Measurements from ENCODE around the gene NIP7.
"Not testable (repeated sequence)": the region's sequence is repeated elsewhere in the genome, so short reads cannot be mapped to it uniquely, and the experiment has no call there.

NIP7 gene

GRCh38 chr16:69346683-69347082 is 7.1 kb downstream of the NIP7 start:
- DNase-seq: no peak

GRCh38 chr16:69348222-69348621 is 8.7 kb downstream of the NIP7 start:
- DNase-seq: no peak

DNA sequence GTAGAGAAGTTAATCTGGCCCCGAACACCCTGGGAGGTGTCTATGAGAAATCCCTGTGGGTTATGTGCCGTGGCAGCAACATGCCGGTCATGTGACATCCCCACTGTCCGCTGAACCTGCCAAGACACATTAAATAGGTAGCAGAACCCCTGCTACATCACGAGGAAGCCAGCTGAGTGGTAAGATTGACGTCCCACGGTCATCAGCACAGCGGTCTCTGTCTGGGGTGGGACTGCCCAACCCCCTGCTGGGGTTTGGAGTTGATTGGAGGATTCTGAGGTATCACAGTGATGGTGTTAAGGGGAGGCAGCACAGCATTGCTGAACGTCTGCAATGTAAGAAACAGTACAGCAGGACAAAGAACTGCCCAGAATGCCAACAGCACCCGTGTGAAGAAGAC is 10.0 kb downstream of the NIP7 start:
- no peak for DNase-seq

DNA sequence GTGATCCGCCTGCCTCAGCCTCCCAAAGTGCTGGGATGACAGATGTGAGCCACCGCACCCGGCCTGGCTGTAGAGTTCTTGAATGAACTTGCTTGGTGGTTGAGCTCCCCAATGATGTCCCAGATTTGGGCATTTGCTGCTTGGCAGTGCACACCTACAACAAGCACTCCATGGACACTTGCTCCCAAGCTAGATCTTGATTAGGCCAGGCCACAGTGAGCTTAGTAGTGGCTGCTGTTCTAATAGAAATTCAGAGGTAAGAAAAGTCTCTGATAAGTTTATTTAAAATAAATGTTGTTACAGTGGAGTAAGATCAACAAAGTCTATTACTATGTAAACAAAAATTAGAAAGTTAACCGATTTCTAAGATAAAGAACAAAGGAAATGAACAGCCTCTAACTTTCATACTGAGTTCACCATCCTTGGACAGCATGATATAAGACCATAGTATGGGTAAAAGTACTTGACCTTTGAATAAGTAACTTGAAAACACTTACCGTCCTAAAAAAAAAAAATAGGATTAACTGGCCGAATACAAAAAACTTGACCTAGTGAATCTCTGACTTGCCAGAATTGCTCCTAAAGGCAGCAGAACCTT is 11.1 kb downstream of the NIP7 start:
- DNase-seq: no peak

DNA sequence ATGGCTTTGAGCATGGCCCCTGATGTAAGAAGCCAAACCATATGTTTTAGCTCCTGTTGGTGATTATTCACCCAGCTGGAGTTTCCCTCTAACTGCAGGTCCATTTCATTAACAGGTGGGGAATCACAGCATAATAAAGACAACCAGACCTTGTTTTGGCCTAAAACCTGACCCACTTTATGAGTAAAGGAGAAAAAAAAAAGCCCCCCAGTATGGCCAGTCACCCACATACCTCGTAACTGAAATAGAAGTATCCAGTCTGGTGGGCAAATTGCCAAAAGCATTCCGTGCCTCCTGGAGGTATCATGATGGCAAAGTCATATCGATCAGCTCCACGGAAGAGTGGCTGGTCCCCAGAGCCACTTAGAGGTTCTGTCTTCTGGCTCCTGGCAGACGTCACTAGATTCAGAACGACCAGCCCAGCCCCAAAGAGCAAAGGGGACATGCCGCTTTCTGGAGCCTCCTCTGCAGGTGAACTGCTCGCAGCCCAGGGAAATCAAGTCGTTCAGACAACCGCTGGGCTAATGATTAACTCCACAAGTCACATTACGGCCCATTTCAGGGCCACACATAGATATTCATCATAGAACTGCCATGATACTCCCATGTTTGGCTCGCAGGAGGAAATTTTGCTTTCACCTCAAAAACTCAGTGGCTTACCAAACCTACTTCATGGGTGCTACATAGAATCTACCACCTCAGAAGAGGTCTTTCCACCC is 11.9 kb downstream of the NIP7 start, which contains the start of gene TMED6:
Gene TMED6 (minus strand): TSS at position 478 of the 719 bp plus-strand sequence. CDS start 33 bp downstream, at position 445.
- DNase-seq: no peak

DNA sequence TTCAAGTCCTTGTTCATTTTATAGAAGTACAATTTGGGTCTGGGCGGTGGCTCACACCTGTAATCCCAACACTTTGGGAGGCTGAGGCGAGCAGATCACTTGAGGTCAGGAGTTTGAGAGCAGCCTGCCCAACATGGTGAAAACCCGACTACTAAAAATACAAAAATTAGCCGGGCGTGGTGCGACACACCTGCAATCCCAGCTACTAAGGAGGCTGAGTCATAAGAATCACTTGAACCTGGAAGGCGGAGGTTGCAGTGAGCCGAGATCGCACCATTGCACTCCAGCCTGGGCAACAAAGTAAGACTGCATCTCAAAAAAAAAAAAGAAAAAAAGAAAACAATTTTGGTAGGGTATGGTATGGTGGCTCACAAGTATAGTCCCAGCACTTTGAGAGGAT is 20.5 kb downstream of the NIP7 start:
- DNase-seq: not testable (repeated sequence)

DNA sequence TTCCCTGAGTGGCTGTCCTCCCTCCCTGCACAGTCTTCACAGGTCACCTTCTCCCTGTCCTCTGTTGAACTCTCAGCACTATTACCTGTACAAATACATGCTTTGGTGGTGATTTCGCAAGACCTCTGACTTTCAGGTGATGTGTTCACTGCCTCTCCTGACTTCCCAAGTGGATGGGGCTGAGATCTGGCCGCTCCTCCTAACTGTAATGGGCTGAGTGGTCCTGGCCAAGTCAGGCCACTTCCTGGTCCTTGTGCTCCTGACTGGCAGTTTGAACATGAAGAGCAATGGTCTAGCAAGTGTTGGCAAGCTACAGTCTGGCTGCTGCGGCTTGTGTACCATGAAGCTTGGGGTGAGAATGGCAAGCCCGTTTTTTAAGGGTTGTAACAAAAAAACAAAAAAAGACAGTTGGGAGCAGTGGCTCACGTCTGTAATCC is 23.7 kb downstream of the NIP7 start:
- no peak for DNase-seq

DNA sequence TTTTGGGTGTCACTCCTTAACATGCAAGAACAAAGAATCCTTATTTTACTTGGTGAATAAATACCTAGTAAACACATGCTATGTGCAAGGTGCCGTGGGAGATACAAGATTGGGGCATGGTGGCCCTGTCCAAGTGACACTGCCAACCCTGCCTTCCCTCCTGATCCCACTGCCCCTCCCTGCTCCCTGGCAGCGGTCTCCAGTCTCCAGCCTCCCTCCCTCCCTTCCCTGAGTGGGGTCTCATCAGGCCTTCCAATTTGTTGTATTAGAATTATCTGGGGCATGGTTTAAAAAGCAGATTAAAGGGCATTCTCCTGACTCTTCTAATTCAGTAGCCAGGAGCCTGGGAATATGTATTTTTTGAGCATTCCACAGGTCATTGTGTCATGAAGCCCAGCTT is 24.5 kb downstream of the NIP7 start:
- DNase-seq: no peak

GRCh38 chr16:69365901-69366300 is 26.3 kb downstream of the NIP7 start:
- no peak for DNase-seq

GRCh38 chr16:69366431-69366830 is 26.9 kb downstream of the NIP7 start:
- DNase-seq: no peak

- no peak for DNase-seq
Measured at GRCh38 chr16:69367980-69368379, 28.4 kb downstream of the NIP7 start.

DNA sequence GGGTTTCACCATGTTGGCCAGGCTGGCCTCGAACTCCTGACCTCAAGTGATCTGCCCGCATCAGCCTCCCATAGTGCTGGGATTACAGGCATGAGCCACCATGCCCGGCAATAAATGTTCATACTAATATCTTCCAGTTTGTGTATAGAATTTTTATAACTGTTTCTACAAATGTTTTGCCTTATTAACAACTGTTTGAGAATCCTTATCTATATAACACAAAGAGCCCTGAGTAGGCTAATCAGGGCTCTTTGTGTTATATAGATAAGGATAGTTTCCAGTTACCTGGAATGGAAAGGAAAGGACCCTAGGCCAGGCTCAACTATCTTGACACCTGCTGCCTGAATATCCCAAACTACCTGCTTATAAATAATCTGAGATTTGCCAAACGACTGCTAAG is 29.3 kb downstream of the NIP7 start:
- no peak for DNase-seq

GRCh38 chr16:69371564-69371963 is 32.0 kb downstream of the NIP7 start:
- peak in 1 of 2 donors; percentile 24 for DNase-seq

DNA sequence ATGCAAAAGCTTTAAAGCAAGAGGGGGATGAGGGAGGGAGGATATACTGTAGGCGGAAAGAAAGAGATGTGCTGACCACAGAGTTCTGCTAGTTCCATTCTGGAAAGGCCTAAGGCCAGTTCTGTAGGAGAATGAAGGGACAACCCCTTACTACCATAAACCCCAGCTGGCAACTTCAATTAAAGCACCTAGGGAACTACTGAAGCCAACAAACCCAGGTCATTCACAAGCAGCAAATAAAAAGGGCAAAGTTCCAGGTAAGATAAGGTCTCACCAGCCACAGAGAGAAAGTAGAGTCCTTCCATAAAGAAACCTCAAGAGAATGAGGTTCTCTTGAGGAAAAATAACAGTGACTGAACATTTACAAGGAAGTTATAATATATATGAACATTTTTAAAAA is 33.4 kb downstream of the NIP7 start:
- DNase-seq: no peak

- DNase-seq: no peak
Measured at GRCh38 chr16:69376393-69377059, 37.0 kb downstream of the NIP7 start.

- no peak for DNase-seq
Measured at GRCh38 chr16:69378036-69378435, 38.5 kb downstream of the NIP7 start.

DNA sequence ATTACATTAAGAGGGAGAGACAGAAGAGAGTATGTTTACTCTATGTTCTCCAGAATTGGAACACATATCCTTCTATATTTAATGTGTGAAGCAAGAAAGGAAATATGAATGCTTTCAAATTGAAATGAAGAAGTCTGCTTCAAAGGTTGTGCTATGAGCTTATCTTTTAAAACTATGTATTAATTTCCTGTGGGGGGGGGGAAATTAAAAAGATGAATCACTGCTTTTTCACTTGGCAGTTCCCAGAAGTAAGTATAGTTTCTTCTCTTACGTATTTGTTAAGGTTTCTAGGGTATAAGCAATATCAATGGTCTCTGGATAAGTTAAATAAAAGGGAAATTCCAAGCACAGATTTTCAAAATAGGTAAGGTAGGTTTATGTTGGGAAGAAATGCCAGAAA is 39.2 kb downstream of the NIP7 start:
- DNase-seq: no peak

- no peak for DNase-seq
Measured at GRCh38 chr16:69381231-69381630, 41.7 kb downstream of the NIP7 start.

GRCh38 chr16:69382421-69382820 is 42.8 kb downstream of the NIP7 start:
- no peak for DNase-seq

- no peak for DNase-seq
Measured at GRCh38 chr16:69384974-69385373, 45.4 kb downstream of the NIP7 start.

- DNase-seq: no peak
Measured at GRCh38 chr16:69386596-69386995, 47.0 kb downstream of the NIP7 start.

Measured in CD4-positive, alpha-beta T cell treated with Interleukin-1 beta for 1 hour (primary cell).